Activated naive CD4-positive, alpha-beta T cell treated with Interleukin-2 at 50 U/mL for 16 hours (primary cell): ENCODE measurements around the gene ZSCAN18.
"Not testable (repeated sequence)": the region's sequence is repeated elsewhere in the genome, so short reads cannot be mapped to it uniquely, and the experiment has no call there.

Experiments used
- DNase-seq: peaks from one replicate; pipeline ENCODE4 v3.0.0-alpha.2; 2020

The ZSCAN18 gene, protein sequence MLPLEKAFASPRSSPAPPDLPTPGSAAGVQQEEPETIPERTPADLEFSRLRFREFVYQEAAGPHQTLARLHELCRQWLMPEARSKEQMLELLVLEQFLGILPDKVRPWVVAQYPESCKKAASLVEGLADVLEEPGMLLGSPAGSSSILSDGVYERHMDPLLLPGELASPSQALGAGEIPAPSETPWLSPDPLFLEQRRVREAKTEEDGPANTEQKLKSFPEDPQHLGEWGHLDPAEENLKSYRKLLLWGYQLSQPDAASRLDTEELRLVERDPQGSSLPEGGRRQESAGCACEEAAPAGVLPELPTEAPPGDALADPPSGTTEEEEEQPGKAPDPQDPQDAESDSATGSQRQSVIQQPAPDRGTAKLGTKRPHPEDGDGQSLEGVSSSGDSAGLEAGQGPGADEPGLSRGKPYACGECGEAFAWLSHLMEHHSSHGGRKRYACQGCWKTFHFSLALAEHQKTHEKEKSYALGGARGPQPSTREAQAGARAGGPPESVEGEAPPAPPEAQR

DNA sequence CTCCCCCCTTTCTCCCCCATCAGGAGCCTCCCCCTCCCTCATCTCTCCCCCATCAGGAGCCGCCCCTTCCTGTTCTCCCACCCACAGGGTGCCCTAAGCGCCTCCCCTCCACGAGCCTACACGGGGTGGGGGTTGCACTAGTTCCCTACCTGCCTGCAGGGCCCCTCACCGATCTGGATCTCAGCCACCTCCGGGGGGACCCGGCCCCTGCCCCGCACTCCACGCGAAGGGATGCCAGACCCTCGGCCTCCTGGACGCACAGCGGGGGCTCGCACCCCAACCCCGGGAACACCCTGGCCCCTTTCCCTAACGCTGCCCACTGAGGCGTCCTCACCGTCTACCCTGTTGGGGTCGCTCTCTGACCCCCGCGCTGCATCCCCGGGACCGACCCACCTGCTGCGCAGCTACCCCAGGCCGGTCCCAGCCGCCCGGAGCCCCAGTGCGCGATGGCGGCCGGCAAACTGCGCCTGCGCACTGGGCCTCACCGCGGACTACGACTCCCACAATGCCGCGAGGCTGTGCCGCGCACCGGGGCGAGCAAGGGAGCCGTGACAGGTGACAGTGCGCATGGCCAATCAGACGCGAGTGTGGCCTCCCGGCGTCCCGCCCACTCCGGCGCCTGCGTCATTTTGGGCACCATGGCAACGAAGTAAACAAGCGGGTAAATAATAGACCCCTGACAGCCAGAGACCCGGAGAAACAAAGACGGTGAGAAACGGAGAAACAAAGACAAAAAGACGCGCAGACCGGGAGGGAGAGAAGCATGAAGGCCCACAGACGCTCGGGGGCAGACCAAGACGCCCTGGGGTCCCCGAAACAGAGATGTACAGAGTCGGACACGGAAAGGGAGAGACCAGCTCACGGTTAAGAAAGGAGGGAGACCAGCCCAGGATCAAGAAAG is at the start of gene ZSCAN18:
TSS of gene ZSCAN18 (minus strand) at position 451 of the 901 bp plus-strand sequence. CDS start 7,964 bp downstream, outside the sequence.
- peak; percentile 95 for DNase-seq

DNA sequence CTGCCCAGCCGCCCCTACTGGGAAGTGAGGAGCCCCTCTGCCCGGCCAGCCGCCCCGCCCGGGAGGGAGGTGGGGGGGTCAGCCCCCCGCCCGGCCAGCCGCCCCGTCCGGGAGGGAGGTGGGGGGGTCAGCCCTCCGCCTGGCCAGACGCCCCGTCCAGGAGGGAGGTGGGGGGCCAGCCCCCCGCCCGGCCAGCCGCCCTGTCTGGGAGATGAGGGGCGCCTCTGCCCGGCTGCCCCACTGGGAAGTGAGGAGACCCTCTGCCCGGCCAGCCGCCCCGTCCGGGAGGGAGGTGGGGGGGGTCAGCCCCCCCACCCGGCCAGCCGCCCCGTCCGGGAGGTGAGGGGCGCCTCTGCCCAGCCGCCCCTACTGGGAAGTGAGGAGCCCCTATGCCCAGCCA is 49.4 kb upstream of the ZSCAN18 start:
- not testable (repeated sequence) for DNase-seq

GRCh38 chr19:58145849-58146248 is 47.8 kb upstream of the ZSCAN18 start:
- no peak for DNase-seq

DNA sequence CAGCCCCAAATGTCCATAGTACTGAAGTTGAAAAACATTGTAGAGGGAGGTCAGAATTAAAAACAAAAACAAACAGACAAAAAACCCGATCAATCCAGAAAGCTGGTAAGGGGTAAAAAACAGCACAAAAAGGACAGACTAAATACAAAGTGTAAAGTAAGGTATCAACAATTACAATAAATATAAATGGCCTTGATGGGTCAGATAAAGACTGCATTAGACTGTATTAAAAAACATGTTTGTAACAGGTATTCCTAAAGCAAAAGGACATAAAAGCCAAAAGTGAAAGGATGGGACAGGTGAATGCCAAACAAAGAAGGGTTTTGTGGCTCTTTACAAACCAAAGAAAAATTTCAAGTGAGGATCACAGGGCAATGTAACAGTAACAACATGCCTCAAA is 36.2 kb upstream of the ZSCAN18 start:
- DNase-seq: no peak

DNA sequence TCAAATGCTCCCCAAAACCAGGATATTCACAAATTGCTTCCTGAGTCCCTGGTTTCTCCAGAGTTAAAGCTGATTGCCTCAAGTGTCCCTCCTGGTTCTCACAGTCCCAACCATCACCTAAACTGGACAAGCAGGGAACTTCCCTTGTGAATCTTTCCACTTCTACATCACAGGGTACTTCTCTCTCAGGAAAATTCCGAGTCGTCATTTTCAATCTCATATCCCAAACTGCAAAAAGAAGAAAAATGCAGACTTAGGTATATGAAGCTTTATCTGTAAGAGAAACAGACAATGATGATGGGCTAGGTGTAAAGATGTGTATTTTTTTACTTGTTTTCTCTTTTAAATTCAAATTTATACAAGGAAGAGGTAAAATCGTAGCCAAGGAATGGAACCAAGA is 31.3 kb upstream of the ZSCAN18 start:
- DNase-seq: no peak

GRCh38 chr19:58128041-58128685 is 30.1 kb upstream of the ZSCAN18 start:
- no peak for DNase-seq

DNA sequence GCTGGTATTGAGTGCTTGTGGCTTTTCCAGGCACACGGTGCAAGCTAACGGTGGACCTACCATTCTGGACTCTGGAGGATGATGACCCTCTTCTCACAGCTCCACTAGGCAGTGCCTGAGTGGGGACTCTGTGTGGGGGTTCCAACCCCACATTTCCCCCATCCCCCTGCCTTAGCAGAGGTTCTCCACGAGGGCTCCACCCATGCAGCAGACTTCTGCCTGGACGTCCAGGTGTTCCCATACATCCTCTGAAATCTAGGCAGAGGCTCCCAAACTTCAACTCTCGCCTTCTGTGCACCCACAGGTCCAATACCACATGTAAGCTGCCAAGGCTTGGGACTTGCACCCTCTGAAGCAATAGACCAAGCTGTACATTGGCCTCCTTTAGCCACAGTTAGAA is 25.3 kb upstream of the ZSCAN18 start:
- no peak for DNase-seq

GRCh38 chr19:58118979-58119733 is 21.1 kb upstream of the ZSCAN18 start:
- no peak for DNase-seq

GRCh38 chr19:58117841-58118575 is 20.0 kb upstream of the ZSCAN18 start:
- DNase-seq: no peak

DNA sequence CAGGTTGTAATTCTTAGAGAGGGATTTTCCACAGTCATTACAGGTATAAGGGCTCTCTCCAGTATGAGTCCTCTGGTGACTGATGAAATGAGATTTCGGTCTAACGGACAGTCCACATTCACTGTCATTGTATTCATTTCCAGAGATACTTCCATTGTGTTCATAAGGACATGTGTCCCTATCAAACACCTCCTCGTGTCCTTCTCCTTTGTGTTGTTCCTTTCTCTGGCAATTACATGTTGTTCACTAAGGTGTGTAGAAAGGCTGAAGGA is 10.5 kb upstream of the ZSCAN18 start:
- DNase-seq: no peak

DNA sequence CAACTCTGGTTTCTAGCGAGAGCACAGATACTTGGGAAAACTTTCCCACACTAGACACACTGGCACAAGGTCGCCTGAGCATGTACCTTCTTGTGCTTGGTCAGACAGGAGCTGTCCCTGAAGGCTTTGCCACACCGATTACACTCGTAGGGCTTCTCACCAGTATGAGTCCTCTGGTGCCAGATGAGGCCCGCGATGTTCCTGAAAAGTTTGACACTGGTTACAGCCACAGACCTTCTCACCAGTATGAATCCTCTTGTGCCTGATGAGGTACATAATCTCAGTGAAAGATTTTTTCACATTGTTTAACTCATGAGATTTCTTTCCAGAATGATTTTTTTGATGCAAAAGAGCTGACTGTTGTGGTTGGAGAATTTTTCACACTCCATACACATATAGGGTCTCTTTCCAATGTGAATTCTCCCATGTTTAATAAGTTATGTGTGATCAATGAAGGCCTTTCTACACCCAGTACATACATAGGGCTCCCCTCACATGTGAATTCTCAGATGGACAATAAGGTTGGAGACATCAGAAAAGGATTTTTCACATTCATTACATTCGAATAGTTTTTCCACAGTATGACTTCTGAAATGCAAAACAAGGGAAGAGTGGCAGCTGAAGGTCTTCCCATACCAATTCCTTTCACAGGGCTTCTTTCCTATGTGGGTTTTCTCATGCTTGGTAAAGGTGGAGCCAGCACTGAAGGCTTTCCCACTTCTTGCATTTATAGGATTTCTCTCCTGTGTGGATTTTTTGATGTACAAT is 9.9 kb upstream of the ZSCAN18 start:
- no peak for DNase-seq

DNA sequence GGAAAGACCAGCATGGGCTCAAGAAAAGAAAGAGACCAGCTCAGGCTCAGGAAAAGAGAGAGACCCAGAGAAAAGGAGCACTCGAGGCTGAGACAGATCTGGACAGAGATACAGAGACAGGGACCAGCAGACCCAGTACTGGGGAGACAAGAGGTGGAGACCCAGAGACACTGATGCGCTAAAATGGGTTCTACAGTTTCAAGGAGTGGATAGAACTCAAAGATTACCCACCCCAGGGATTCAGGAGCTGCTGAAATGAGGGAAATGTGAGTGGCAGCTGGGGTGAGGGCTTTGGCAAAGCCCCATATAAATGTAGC is 609 bp upstream of the ZSCAN18 start:
- DNase-seq: no peak

GRCh38 chr19:58097349-58097748 is 682 bp downstream of the ZSCAN18 start:
- DNase-seq: no peak

- DNase-seq: no peak
Measured at GRCh38 chr19:58096884-58097283, 1.1 kb downstream of the ZSCAN18 start.

DNA sequence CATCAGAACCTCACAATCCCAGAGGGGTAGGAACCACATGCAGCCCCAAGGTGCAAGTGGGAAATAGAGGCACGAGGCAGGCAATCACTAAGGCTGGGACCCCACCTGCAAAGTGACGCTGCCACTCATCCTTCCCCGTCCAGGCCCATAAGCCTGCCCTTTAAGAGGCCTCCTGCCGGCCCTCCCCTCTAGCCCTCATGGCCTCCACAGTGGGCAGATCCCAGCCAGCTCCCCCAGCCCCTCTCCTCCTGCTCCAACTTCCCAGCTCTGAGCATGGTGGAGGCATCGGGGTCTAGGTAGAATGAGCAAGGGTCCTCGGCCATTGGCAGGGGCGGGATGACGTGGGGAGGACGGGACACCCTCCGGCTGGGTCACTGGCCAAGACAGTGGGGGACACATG is 2.7 kb downstream of the ZSCAN18 start:
- DNase-seq: no peak

DNA sequence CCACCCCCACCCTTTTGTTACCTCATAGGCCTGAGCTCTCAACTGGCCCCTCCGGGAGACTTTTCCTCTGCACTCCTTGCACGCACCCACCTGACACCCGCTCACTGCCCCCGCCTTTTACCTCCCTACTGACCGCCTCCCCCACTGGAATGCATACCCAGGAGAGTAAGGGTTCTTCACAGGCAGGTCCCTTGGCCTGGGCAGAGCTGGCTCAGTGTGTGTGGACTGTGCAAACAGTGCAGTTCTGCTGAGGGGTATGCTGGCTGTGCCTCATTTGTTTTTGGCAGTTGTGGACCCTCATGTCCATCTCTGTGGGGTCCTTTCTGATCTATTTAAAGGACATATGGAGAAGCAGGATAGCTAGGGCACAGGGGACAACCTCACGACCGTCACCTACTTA is 5.0 kb downstream of the ZSCAN18 start:
- DNase-seq: no peak

- no peak for DNase-seq
Measured at GRCh38 chr19:58091251-58091995, 6.6 kb downstream of the ZSCAN18 start.

GRCh38 chr19:58089846-58090245 is 8.2 kb downstream of the ZSCAN18 start:
- DNase-seq: no peak

GRCh38 chr19:58088521-58089052 is 9.4 kb downstream of the ZSCAN18 start:
- no peak for DNase-seq
